AG20443 (cell line): Measurements from ENCODE around the gene MCF2L.

Experiments
- DNase-seq: peaks from one replicate; pipeline ENCODE4 v3.0.0; 2012; ENCODE audit warnings: low spot score, mixed read lengths

Gene MCF2L

DNA sequence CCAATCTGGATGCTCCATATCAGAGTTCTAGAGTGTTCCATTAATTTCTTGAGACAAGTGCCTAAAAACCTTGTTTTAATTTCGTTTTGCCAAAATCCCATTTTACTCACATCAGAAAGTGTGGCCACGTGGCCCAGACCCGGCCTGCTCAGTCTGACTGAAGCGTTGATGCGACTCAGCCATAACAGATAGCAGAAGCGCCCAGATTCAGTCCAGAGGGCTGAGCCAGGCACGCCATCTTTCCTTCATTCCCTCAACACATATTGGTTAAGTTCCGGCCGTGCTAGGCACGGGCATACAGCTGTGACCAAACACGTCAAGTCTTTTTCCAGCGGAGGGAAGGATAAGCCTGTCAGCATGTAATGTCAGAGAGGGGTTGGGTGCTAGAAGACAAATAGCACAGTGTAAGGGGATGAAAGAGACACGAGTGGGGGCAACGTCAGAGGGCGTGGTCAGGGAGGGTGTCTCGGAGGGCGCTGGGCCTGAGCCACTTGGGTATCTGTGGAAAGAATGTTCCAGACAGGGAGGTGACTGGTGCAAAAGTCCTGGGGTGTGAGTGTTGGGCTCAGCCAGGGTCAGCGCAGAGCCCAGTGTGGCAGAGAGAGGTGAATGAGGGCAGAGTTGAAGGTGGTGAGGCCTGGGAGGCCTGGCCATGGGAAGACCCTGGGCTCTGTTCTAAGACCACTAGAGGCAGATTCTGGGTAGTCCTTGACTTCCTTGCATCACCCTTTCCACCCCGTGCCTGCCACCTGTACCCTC lies 156.7 kb downstream of the MCF2L start:
- DNase-seq: no peak

DNA sequence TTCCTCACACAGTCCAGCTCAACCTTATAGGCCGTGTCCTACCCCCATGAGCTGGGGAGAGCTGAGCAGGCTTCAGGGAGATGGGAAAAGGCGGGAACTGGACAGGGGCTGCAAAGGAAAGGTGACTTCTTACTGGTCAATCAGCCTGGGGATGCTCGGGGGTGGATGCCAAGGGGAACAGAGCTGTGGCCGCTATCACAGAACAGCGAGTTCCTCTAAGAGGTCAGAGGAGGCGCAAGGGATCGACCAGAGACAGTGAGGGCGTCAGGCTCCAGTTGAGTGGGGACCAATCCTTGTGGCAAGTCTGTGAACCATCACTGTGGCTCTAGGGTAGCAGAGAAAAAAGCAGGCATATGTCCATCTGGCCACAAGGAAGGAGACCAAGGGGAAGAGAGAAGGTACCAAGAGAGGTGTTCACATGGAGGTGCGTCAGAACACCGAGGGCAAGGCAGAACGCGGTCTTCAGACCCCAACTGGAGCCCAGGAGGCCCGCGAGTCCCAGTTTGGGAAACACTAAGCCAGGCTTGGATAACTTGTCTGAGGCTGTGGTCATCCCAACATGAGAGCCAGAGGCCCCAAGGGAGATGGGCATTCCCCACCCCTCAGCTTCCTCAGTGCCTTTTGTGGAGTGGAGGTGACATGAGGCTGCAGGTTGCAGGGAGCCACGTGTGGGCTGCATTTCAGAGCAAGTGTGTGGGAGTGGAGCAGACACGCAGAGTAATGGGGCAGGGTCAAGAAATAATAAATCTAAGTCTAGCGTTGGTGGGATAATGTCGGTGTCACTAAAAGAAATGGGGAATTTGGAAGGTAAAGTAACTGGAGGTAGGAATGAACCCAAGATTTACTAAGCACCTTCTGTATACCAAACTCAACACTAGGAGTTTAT lies 157.5 kb downstream of the MCF2L start:
- no peak for DNase-seq

- no peak for DNase-seq
Measured at GRCh38 chr13:113129480-113129879, 160.5 kb downstream of the MCF2L start.

GRCh38 chr13:113129921-113130750 lies 161.1 kb downstream of the MCF2L start:
- no peak for DNase-seq

- DNase-seq: no peak
Measured at GRCh38 chr13:113135281-113135760, 166.3 kb downstream of the MCF2L start.

- DNase-seq: no peak
Measured at GRCh38 chr13:113137691-113138298, 168.8 kb downstream of the MCF2L start.

- DNase-seq: no peak
Measured at GRCh38 chr13:113138792-113139551, 170.0 kb downstream of the MCF2L start.

DNA sequence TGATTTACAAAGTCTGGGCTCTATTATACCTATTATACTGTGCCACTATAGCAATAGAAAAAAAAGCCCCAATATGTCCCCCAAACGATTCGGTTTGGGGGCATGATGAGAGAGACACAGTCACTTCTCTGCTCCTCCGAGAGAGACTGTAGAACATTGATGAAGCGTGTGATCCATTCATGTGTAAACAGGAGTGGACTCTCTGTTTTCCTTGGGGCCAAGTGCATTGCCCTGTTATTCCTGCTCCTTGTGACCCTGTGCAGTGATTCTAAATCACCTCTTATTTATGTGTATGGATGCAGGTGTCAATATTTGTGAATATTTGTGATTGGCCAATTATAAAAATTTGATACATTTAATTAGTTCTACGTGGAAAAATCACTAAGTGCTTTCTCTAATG lies 170.6 kb downstream of the MCF2L start:
- no peak for DNase-seq

GRCh38 chr13:113140677-113141600 lies 171.9 kb downstream of the MCF2L start:
- DNase-seq: no peak

DNA sequence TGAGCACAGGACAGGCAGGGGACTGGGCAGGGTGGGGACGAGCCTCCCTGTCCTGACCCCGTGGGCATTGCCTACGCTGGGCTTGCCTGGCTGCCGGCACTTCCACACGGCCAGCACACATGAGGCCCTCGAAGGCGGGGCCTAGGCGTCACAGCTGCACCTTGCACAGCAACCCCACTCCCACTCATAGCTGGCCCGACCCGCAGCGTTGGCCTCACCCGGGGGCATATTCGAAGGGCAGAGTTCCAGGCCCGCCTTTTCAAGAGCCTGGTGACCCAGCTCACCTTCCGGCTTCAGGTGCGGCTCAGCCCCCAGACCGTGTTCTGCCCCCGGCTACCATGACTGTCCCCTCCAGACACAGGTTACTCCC lies 172.6 kb downstream of the MCF2L start:
- no peak for DNase-seq

GRCh38 chr13:113142876-113143275 lies 173.9 kb downstream of the MCF2L start:
- peak; percentile 50 for DNase-seq

DNA sequence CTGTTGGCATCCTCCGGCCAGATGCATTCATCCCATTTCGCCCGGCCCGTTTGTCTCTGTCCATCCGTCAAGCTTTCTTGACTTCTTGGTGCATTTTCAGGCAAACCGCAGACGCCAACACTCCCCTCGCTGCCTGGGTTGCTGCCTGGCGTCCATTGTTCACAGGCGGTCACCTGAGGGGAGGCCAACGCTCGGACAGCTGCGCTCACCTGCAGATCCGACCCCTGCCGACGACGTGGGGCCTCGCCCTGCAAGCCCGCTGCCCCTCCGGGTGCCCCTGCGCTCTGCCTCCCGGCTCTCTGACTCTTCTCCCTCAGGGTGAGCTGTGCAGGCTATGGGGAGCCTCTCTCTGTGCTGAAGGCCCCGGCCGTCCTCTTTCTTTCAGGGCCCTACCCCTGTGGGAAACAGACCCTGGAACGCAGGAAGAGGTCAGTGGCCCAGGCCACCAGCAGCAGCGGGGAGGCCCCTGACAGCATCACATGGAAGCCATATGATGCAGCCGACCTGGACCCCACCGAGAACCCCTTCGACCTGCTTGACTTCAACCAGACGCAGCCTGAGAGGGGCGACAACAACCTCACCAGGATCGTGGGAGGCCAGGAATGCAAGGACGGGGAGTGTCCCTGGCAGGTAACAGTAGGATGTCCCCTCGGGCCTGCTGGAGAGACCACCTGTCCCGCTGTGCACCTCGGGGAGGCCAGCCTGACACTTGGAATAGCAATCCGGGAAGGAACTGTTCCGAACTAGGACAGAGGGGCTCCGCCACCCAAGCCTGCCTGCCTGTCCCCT lies 174.6 kb downstream of the MCF2L start:
- DNase-seq: no peak

- DNase-seq: no peak
Measured at GRCh38 chr13:113144255-113144629, 175.2 kb downstream of the MCF2L start.

GRCh38 chr13:113145496-113145895 lies 176.5 kb downstream of the MCF2L start:
- DNase-seq: no peak

- DNase-seq: no peak
Measured at GRCh38 chr13:113145911-113146598, 177.0 kb downstream of the MCF2L start.

- DNase-seq: no peak
Measured at GRCh38 chr13:113146750-113147149, 177.7 kb downstream of the MCF2L start.

DNA sequence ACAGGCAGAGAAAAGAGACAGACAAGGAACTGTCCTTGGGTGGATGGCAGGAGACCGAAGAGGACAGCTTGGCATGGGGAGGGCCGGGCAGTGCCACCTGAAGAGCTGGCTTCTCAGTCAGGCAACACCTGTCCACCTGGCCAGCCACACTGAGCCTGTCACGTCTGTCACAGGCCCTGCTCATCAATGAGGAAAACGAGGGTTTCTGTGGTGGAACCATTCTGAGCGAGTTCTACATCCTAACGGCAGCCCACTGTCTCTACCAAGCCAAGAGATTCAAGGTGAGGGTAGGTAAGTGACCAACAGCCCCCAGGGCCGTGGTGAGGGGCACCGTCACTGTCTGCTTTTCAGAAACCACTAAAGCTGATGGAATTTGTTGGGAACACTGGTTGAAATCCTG lies 178.2 kb downstream of the MCF2L start:
- no peak for DNase-seq

DNA sequence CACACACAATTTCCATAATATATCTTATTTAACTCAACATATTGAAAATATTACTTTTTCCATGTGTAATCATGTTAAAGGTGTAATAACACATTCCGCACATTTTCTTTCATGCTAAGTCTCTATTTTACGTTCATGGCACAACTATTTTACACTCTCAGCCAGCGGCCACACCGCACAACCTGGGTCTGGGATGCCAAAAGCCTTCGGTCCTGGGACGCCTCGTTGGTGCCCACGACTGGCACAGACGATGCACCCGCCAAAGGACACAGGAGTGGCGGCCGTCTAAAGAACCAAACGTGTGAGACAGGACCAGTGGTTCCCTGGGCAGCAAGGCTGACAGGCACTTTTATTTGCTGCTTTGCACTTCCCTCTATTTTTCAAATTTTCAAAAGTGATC lies 179.4 kb downstream of the MCF2L start:
- DNase-seq: no peak
